ENCODE data around the gene BANF2.

GRCh38 chr20:17685168-17685567 lies 14.6 kb upstream of the BANF2 start:
- TF ChIP-seq CTCF (IDR thresholded peaks at IDR 0.05) (no peak), POLR2A (IDR thresholded peaks at IDR 0.05) (no peak)
